Erythroblast (primary cell): ENCODE measurements around the gene EIF6.
A peak's percentile ranks its signal among the peaks of the same experiment; 100 is the strongest.

Experiments used
- DNase-seq, 2 experiments: peaks; one replicate each; lab custom pipeline; 2025; lab: John Stamatoyannopoulos, UW
- GATA1 ChIP-seq: IDR thresholded peaks from 2 replicates; pipeline ENCODE4 v1.6.1; 2011; ENCODE audit warnings: low read depth, mild to moderate bottlenecking, control low read depth, low read length, moderate library complexity
- POLR2A ChIP-seq: IDR thresholded peaks from 2 replicates; pipeline ENCODE4 v1.6.1; 2011; ENCODE audit warnings: mild to moderate bottlenecking, low read length

Gene EIF6

GRCh38 chr20:35305682-35306556, 21.3 kb upstream of the EIF6 start:
- no peak for TF ChIP-seq POLR2A
- TF ChIP-seq GATA1 = no peak
- peak; percentile 68 to 88 for DNase-seq

GRCh38 chr20:35304956-35305355, 20.4 kb upstream of the EIF6 start:
- no peak for DNase-seq
- TF ChIP-seq GATA1 (no peak), POLR2A (no peak)

GRCh38 chr20:35303735-35304491, 19.3 kb upstream of the EIF6 start:
- DNase-seq = peak; percentile 85 to 93
- TF ChIP-seq GATA1 = no peak
- TF ChIP-seq POLR2A = no peak

GRCh38 chr20:35303382-35303734, 18.8 kb upstream of the EIF6 start:
- DNase-seq = no peak
- TF ChIP-seq POLR2A (no peak), GATA1 (no peak)

DNA sequence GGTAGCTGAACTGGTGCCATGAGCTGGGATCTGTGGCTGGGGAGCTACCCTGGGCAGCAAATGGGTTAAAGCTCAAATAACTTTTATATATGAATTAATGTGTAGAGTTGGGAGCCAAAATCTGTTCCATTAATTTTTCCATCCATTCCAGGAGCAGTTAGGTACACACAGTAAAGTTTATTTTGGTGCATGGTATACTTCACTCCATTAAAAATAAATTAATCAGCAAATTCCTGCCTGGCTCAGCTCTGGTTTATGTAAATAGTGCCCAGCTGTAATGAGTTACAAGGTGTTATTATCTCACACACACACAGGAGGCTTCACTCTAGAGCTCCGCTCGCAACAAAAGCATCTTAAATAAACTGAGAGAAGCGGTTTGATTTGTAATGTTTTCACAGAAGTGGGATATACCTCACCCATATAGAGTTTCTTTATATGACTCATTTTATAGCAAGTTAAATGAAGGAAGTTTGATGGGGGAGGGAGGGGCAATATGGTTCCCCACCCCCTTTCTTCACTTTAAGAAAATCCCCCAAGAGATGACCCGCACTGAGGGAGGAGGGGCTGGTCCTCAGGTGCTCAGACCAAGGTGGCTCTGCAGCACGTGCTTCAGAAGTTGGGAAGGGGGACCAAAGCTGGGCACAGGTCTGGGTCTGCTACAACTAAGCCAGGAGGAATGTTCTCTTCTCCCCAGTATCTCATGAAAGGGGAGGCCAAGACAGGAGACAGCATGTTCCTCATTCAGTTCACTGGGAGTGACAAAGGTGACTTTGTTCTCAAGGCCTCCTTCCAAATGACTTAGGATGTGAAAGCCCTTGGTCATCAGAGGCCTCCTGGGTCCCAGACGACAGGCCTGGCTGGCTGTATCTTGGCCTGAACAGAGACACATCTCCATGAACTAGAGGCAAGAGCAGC, 18.1 kb upstream of the EIF6 start:
- TF ChIP-seq GATA1 (no peak), POLR2A (no peak)
- DNase-seq = no peak

DNA sequence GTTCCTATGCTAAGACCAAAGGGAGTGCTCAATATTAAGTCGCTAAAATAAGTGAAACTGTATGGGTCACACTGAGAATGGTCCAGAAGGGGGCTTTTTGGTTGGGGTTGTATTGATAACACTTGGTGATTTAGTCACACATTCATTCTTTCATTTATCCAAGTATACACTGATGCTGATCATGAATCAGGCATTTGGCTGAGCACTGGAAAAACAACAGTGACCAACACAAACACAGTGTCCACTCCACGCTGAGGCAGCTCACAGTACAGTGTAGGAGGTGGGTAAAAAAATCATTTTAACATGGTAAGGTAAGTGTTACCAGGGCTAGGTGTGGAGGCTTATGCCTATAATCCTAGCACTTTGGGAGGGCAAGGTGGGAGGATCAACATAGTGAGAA, 16.9 kb upstream of the EIF6 start:
- TF ChIP-seq GATA1 = no peak
- no peak for TF ChIP-seq POLR2A
- DNase-seq = no peak

GRCh38 chr20:35300469-35301262, 16.1 kb upstream of the EIF6 start:
- DNase-seq = no peak
- no peak for TF ChIP-seq POLR2A
- no peak for TF ChIP-seq GATA1

GRCh38 chr20:35299780-35300179, 15.2 kb upstream of the EIF6 start:
- no peak for TF ChIP-seq GATA1
- no peak for TF ChIP-seq POLR2A
- DNase-seq = no peak

DNA sequence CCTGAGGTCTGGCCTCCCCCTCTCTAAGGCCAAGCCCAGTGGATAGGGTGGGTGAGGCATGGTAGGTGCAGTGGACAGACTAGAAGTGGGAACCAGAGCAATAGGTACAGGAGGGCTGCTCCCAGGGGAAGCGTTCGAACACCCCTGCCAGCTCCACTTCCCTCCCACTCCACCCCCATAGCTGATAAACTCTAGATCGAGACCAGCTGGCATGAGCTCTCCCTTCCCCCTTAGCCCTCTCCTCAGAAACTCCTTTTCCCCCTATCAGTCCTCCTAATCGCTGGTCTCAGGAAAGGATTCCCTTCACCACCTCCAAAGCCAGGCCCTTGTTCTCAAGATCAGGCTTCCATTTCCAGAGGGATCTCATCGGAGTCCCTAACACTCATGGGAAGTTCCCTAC, 13.7 kb upstream of the EIF6 start:
- DNase-seq = no peak
- no peak for TF ChIP-seq POLR2A
- no peak for TF ChIP-seq GATA1

- TF ChIP-seq GATA1 = no peak
- TF ChIP-seq POLR2A = no peak
- no peak for DNase-seq
Observed at GRCh38 chr20:35297740-35298139, 13.2 kb upstream of the EIF6 start.

- DNase-seq = peak; percentile 33 to 44
- TF ChIP-seq POLR2A (no peak), GATA1 (no peak)
Observed at GRCh38 chr20:35297155-35297554, 12.6 kb upstream of the EIF6 start.

GRCh38 chr20:35296101-35296554, 11.6 kb upstream of the EIF6 start:
- no peak for DNase-seq
- no peak for TF ChIP-seq POLR2A
- no peak for TF ChIP-seq GATA1
